Measurements from ENCODE around the gene LPGAT1. TPM values are rescaled to one million over a fixed set of nuclear protein-coding genes. Genes with fewer than 3 reads are reported as not detected.

Gene LPGAT1
- total RNA-seq, 4 donors from 2014 or later: 168 to 308 (median 203) TPM

GRCh38 chr1:211741116-211741515, 89.4 kb downstream of the LPGAT1 start:
- no peaks in the 10 kb centered on the region for H3K27me3 ChIP-seq
- H3K4me3 ChIP-seq (replicated peaks in 1 of 3): no peak overlapping the region
- no peak overlapping the region for H3K27ac ChIP-seq
- H3K36me3 ChIP-seq: no peaks in the 10 kb centered on the region
- DNase-seq: no peak
- no peaks in the 10 kb centered on the region for H3K9me3 ChIP-seq
- 71 to 74% methylated on average over 9 of the region's 9 CpGs for WGBS, 2 donors
- peaks cover 15 to 19% of the 10 kb centered on the region in 2 donors for H3K4me1 ChIP-seq
- TF ChIP-seq POLR2A (IDR thresholded peaks at IDR 0.05): no peak
- no peak for TF ChIP-seq CTCF (IDR thresholded peaks at IDR 0.05)
- intact Hi-C loops (cut with DNase I): no loop called here

GRCh38 chr1:211739671-211740411, 90.7 kb downstream of the LPGAT1 start:
- Histone ChIP-seq H3K27me3 (no peaks in the 10 kb centered on the region), H3K27ac (no peak overlapping the region), H3K9me3 (no peaks in the 10 kb centered on the region), H3K4me1 (peaks cover 25 to 32% of the 10 kb centered on the region in 2 donors), H3K4me3 (replicated peaks in 1 of 3) (no peak overlapping the region), H3K36me3 (no peaks in the 10 kb centered on the region)
- intact Hi-C loops (cut with DNase I): no loop called here
- TF ChIP-seq POLR2A (IDR thresholded peaks at IDR 0.05) (no peak), CTCF (IDR thresholded peaks at IDR 0.05) (no peak)
- WGBS, 2 donors: 77 to 81% methylated on average over 6 of the region's 6 CpGs
- DNase-seq: no peak

- TF ChIP-seq CTCF (IDR thresholded peaks at IDR 0.05) (no peak), POLR2A (IDR thresholded peaks at IDR 0.05) (no peak)
- Histone ChIP-seq H3K4me3 (replicated peaks in 1 of 3) (no peak overlapping the region), H3K4me1 (peaks cover 34 to 42% of the 10 kb centered on the region in 2 donors), H3K27me3 (no peaks in the 10 kb centered on the region), H3K36me3 (no peaks in the 10 kb centered on the region), H3K9me3 (no peaks in the 10 kb centered on the region), H3K27ac (no peak overlapping the region)
- DNase-seq: peak; percentile 40 to 53
- 67 to 74% methylated on average over 2 of the region's 2 CpGs for WGBS, 2 donors
- intact Hi-C loops (cut with DNase I): no loop called here
Measured at GRCh38 chr1:211738691-211739301, 91.8 kb downstream of the LPGAT1 start.

- H3K4me1 ChIP-seq: peaks cover 34 to 47% of the 10 kb centered on the region in 2 donors
- no peaks in the 10 kb centered on the region for H3K36me3 ChIP-seq
- TF ChIP-seq CTCF (IDR thresholded peaks at IDR 0.05) (no peak), POLR2A (IDR thresholded peaks at IDR 0.05) (no peak)
- no peak overlapping the region for H3K27ac ChIP-seq
- H3K9me3 ChIP-seq: no peaks in the 10 kb centered on the region
- WGBS, 2 donors: 81 to 85% methylated on average over 9 of the region's 9 CpGs
- intact Hi-C loops (cut with DNase I): no loop called here
- H3K27me3 ChIP-seq: no peaks in the 10 kb centered on the region
- H3K4me3 ChIP-seq (replicated peaks in 1 of 3): no peak overlapping the region
- no peak for DNase-seq
Measured at GRCh38 chr1:211738096-211738690, 92.4 kb downstream of the LPGAT1 start.

Measured in thyroid gland (tissue), 4 donors.